ENCODE results near the gene SULT1A2. TPM values are rescaled to one million over a fixed set of nuclear protein-coding genes. Genes with fewer than 3 reads are reported as not detected.
"Not testable (repeated sequence)": the region's sequence is repeated elsewhere in the genome, so short reads cannot be mapped to it uniquely, and the experiment has no call there.

The SULT1A2 gene
- total RNA-seq: not detected

DNA sequence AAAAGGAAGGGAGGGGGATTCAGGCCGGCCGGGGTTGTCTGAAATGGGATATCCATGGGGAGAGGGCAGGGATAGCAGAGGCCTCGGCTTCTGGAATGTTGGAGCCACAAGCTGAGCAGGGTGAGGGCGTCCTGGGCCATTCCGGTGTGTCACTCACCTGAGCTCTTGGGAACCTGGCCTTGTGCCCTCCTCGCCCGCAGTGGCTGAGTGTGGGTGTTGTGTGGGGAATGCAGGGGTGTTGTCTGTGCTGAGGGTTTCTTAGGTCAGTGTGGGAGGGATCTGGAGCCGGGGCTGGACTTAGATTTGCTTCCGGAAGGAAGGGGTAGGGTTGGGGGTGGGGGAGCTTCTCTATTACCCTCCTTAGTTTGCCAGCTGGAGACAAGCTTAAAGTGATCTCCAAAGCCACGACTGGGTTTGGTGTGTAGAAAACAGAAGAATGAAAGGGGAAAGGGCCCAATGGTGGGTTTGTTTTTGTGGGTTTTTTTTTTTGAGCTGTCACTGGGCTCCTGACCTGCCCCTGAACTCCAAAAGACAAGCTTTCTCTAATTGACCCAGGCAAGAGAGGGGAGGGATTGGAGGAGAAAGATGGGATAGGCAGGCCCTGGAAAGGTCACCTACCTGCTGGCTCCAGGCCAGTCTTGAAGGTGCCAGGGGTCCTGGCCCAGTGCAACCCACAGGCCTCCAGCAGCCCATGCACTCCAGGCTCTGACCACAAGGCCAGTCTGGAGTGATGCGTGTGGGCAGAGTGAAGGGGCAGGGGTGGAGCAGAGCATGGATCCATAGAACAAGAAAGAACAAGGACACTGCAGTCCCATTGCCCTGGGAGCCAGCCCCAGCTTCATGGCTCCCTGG, at the start of gene SULT1A2:
TSS of gene SULT1A2 (minus strand) at position 211 of the 852 bp plus-strand sequence. CDS start 1,120 bp downstream, outside the sequence.
- no peak for DNase-seq
- Mint-ChIP-seq H3K9me3 (no peaks in the 10 kb centered on the region), H3K27me3 (ENCODE audit: low read depth) (no peaks in the 10 kb centered on the region), H3K4me1 (ENCODE audit: low read depth) (no peaks in the 10 kb centered on the region), H3K4me3 (no peak within 1 kb of the TSS), H3K36me3 (ENCODE audit: insufficient read depth) (no peaks in the 10 kb centered on the region)
- ATAC-seq: no peak

- not testable (repeated sequence) for H3K27me3 Mint-ChIP-seq (ENCODE audit: low read depth); H3K4me3 Mint-ChIP-seq; ATAC-seq; DNase-seq; H3K4me1 Mint-ChIP-seq (ENCODE audit: low read depth); H3K36me3 Mint-ChIP-seq (ENCODE audit: insufficient read depth); H3K9me3 Mint-ChIP-seq
Measured at GRCh38 chr16:28639959-28640358, 43.1 kb upstream of the SULT1A2 start.

DNA sequence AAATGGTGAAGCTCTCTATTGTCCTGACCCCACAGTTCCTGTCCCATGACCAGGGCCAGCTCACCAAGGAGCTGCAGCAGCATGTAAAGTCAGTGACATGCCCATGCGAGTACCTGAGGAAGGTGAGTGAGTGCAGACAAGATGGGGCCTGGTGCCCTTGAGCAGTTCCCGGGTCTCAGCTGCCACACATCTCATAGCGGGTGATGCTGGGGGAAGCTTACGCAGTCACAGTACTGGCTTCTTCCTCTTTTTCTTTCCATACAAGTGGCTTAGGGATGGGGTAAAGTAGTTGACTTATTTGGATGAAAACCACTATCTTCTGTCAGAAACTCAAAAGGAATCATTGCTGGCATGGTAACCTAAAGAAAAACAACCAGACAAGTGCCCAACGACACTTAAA, 41.5 kb upstream of the SULT1A2 start:
- not testable (repeated sequence) for H3K36me3 Mint-ChIP-seq (ENCODE audit: insufficient read depth); H3K4me1 Mint-ChIP-seq (ENCODE audit: low read depth); H3K4me3 Mint-ChIP-seq; H3K9me3 Mint-ChIP-seq; ATAC-seq; H3K27me3 Mint-ChIP-seq (ENCODE audit: low read depth); DNase-seq

DNA sequence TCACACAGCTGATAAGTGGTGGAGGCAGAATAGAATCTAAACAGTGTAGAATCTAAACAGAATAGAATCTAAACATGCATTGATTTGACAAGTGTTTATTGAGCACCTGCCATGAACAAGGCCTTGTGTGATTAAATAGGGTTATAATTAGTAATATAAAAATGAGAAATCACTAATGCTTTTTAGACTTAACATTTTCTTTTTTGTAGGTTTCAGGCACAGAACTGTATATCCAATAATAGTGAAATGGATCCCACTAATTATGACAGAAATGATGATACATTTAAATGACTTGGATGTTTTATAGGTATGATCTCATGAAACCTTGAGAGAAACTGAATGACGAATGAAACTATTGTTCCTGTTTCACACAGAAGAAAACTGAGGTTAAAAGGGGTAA, 40.9 kb upstream of the SULT1A2 start, which contains the start of gene NPIPB8:
TSS of gene NPIPB8 (plus strand) at position 301 of the 400 bp plus-strand sequence. CDS start 296 bp downstream, outside the sequence.
- not testable (repeated sequence) for H3K4me1 Mint-ChIP-seq (ENCODE audit: low read depth); DNase-seq; ATAC-seq; H3K4me3 Mint-ChIP-seq; H3K9me3 Mint-ChIP-seq; H3K27me3 Mint-ChIP-seq (ENCODE audit: low read depth); H3K36me3 Mint-ChIP-seq (ENCODE audit: insufficient read depth)

GRCh38 chr16:28636093-28636823, 39.4 kb upstream of the SULT1A2 start:
- not testable (repeated sequence) for H3K4me1 Mint-ChIP-seq (ENCODE audit: low read depth); H3K4me3 Mint-ChIP-seq; H3K36me3 Mint-ChIP-seq (ENCODE audit: insufficient read depth); H3K27me3 Mint-ChIP-seq (ENCODE audit: low read depth); DNase-seq; ATAC-seq; H3K9me3 Mint-ChIP-seq

DNA sequence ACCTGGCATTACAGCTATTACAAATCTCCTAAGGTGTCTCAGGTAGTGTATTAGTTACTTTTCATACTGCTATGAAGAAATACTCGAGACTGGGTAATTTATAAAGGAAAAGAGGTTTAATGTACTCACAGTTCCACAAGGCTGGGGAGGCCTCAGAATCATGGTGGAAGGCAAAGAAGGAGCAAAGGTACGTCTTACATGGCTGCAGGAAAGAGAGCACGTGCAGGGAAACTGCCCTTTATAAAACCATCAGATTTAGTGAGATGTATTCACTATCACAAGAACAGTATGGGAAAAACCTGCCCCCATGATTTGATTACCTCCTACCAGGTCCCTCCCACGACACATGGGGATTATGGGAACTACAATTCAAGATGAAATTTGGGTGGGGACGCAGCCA, 34.1 kb upstream of the SULT1A2 start:
- not testable (repeated sequence) for H3K36me3 Mint-ChIP-seq (ENCODE audit: insufficient read depth); H3K4me3 Mint-ChIP-seq; H3K4me1 Mint-ChIP-seq (ENCODE audit: low read depth); H3K27me3 Mint-ChIP-seq (ENCODE audit: low read depth); H3K9me3 Mint-ChIP-seq; DNase-seq; ATAC-seq

DNA sequence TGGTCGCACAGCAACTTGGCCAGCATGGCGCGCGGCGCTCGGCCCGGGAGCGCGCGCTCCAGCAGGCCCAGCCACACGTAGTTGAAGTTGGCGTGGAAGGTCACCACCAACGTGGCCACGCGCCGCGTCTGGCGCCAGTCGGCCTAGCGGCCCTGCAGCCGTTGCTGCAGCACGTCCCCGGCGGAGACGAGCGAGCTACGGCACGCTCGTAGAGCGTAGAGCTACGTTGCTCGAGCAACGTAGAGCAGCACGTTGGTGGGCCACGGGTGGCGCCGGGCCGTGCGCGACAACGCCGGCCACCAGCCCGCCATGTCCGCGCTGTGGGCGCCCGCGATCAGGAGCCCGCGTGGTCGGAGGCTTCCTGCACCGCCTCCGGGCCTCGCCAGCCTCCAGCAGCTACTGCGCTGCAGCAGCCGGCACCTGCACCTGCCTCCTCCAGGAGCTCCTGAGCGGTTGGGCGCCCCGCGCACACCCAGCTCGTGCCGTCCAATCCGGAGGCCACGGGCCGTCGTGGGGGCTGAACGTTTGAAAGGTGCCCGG, 26.4 kb upstream of the SULT1A2 start:
- H3K27me3 Mint-ChIP-seq (ENCODE audit: low read depth): no peaks in the 10 kb centered on the region
- peaks cover 20% of the 10 kb centered on the region for H3K4me1 Mint-ChIP-seq (ENCODE audit: low read depth)
- H3K36me3 Mint-ChIP-seq (ENCODE audit: insufficient read depth): no peaks in the 10 kb centered on the region
- ATAC-seq (peak; percentile 96), DNase-seq (peak; percentile 60)
- no peaks in the 10 kb centered on the region for H3K9me3 Mint-ChIP-seq
- peak overlapping the region; percentile 86 for H3K4me3 Mint-ChIP-seq

- not testable (repeated sequence) for H3K27me3 Mint-ChIP-seq (ENCODE audit: low read depth); H3K36me3 Mint-ChIP-seq (ENCODE audit: insufficient read depth); DNase-seq; H3K9me3 Mint-ChIP-seq
- H3K4me1 Mint-ChIP-seq (ENCODE audit: low read depth): peaks cover 20% of the 10 kb centered on the region
- H3K4me3 Mint-ChIP-seq: peak overlapping the region; percentile 86
- peak; percentile 15 to 27 for ATAC-seq
Measured at GRCh38 chr16:28622532-28623171, 25.8 kb upstream of the SULT1A2 start.

- peak overlapping the region; percentile 86 for H3K4me3 Mint-ChIP-seq
- ATAC-seq (no peak), DNase-seq (no peak)
- H3K9me3 Mint-ChIP-seq: no peaks in the 10 kb centered on the region
- H3K27me3 Mint-ChIP-seq (ENCODE audit: low read depth): no peaks in the 10 kb centered on the region
- peaks cover 3% of the 10 kb centered on the region for H3K36me3 Mint-ChIP-seq (ENCODE audit: insufficient read depth)
- peaks cover 20% of the 10 kb centered on the region for H3K4me1 Mint-ChIP-seq (ENCODE audit: low read depth)
Measured at GRCh38 chr16:28621481-28622155, 24.8 kb upstream of the SULT1A2 start.

- H3K9me3 Mint-ChIP-seq; ATAC-seq; H3K36me3 Mint-ChIP-seq (ENCODE audit: insufficient read depth); H3K27me3 Mint-ChIP-seq (ENCODE audit: low read depth); DNase-seq; H3K4me3 Mint-ChIP-seq: not testable (repeated sequence)
- peaks cover 20% of the 10 kb centered on the region for H3K4me1 Mint-ChIP-seq (ENCODE audit: low read depth)
Measured at GRCh38 chr16:28620316-28620715, 23.5 kb upstream of the SULT1A2 start.

DNA sequence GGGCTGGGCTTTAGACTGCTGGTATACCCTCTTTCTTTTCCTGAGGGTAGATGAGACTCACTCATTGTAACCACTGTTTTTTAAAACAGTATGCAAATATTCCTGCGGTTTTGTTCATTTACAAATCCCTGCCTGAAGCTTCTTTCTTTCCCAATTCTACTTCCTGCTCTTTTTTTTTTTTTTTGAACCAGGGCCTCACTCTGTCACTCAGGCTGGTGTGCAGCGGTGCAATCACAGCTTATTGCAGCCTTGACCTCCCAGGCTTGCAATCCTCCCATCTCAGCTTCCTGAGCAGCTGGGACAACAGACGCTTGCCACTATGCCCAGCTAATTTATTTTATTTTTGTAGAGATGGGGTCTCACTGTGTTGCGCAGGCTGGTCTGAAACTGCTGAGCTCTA, 21.0 kb upstream of the SULT1A2 start:
- peaks cover 3% of the 10 kb centered on the region for H3K36me3 Mint-ChIP-seq (ENCODE audit: insufficient read depth)
- H3K4me3 Mint-ChIP-seq: no peak overlapping the region
- DNase-seq (no peak), ATAC-seq (no peak)
- H3K9me3 Mint-ChIP-seq: no peaks in the 10 kb centered on the region
- no peaks in the 10 kb centered on the region for H3K27me3 Mint-ChIP-seq (ENCODE audit: low read depth)
- peaks cover 13% of the 10 kb centered on the region for H3K4me1 Mint-ChIP-seq (ENCODE audit: low read depth)

- DNase-seq (no peak), ATAC-seq (no peak)
- Mint-ChIP-seq H3K27me3 (ENCODE audit: low read depth) (no peaks in the 10 kb centered on the region), H3K4me3 (no peak overlapping the region), H3K4me1 (ENCODE audit: low read depth) (peaks cover 2% of the 10 kb centered on the region), H3K36me3 (ENCODE audit: insufficient read depth) (peaks cover 3% of the 10 kb centered on the region), H3K9me3 (no peaks in the 10 kb centered on the region)
Measured at GRCh38 chr16:28616636-28617035, 19.8 kb upstream of the SULT1A2 start.

- not testable (repeated sequence) for H3K9me3 Mint-ChIP-seq; DNase-seq; H3K27me3 Mint-ChIP-seq (ENCODE audit: low read depth); H3K36me3 Mint-ChIP-seq (ENCODE audit: insufficient read depth); H3K4me1 Mint-ChIP-seq (ENCODE audit: low read depth); H3K4me3 Mint-ChIP-seq; ATAC-seq
Measured at GRCh38 chr16:28616224-28616577, 19.4 kb upstream of the SULT1A2 start.
